Mesothelial cell of epicardium (in vitro differentiated cells): ENCODE results near the gene TNK2. TPM values are rescaled to one million over a fixed set of nuclear protein-coding genes. Genes with fewer than 3 reads are reported as not detected.

Source experiments
- DNase-seq, 2 experiments: peaks; one replicate each; pipeline ENCODE4 v3.0.0; 2021; ENCODE audit warnings: low spot score in 2 of 2; ENCODE audit not compliant: unreplicated experiment in 2 of 2
- H3K27ac Mint-ChIP-seq: 2 replicates; pipeline ENCODE4 v1.8.0; 2021; ENCODE audit warnings: mixed read lengths
- H3K27me3 Mint-ChIP-seq: 2 replicates; pipeline ENCODE4 v1.8.0; 2021; ENCODE audit warnings: low read depth, mixed read lengths
- H3K36me3 Mint-ChIP-seq: 2 replicates; pipeline ENCODE4 v1.8.0; 2021; ENCODE audit warnings: mixed read lengths
- H3K4me1 Mint-ChIP-seq: 2 replicates; pipeline ENCODE4 v1.8.0; 2021; ENCODE audit warnings: mixed read lengths
- H3K4me3 Mint-ChIP-seq: 2 replicates; pipeline ENCODE4 v1.8.0; 2021; ENCODE audit warnings: mild to moderate bottlenecking, moderate library complexity, mixed read lengths
- H3K9me3 Mint-ChIP-seq: 2 replicates; pipeline ENCODE4 v1.8.0; 2021; ENCODE audit warnings: mixed read lengths
- total RNA-seq: library from RNA; stranded (reverse); gene quantifications from 3 replicates; pipeline ENCODE4 v1.2.1, GENCODE V29; 2021
- TF ChIP-seq, protein P1 (sequence below): fragments of 200-600 bp; sonication (generic); IDR thresholded peaks from one replicate; pipeline ENCODE4 v1.5.0; 2021; ENCODE audit warnings: antibody characterized with exemption; ENCODE audit not compliant: unreplicated experiment

The TNK2 gene
- total RNA-seq, 1 donor from 2014 or later: 49.1 TPM

- TF ChIP-seq, protein P1, sequence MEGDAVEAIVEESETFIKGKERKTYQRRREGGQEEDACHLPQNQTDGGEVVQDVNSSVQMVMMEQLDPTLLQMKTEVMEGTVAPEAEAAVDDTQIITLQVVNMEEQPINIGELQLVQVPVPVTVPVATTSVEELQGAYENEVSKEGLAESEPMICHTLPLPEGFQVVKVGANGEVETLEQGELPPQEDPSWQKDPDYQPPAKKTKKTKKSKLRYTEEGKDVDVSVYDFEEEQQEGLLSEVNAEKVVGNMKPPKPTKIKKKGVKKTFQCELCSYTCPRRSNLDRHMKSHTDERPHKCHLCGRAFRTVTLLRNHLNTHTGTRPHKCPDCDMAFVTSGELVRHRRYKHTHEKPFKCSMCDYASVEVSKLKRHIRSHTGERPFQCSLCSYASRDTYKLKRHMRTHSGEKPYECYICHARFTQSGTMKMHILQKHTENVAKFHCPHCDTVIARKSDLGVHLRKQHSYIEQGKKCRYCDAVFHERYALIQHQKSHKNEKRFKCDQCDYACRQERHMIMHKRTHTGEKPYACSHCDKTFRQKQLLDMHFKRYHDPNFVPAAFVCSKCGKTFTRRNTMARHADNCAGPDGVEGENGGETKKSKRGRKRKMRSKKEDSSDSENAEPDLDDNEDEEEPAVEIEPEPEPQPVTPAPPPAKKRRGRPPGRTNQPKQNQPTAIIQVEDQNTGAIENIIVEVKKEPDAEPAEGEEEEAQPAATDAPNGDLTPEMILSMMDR: no peak
- no peak overlapping the region for H3K4me3 Mint-ChIP-seq
Observed at GRCh38 chr3:195888311-195888761, 20.0 kb downstream of the TNK2 start.

DNA sequence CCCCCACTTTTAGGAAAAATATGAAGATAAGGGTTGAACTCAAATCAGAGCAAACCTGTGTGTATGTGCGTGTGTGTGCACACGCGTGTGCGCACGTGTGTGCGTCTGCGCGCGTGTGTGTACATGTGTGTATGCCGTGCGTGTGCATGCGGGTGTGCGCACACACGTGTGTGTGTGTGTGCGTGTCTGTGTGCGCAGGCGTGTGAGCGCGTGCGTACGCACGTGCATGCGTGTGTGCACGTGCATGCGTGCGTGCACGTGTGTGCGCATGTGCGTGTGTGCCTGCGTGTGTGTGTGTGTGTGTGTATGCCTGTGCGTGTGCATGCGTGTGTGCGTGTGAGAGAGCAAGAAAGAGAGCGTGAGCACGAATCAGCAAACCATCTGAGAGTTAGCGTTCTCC, 20.7 kb downstream of the TNK2 start:
- Mint-ChIP-seq H3K27me3 (no peaks in the 10 kb centered on the region), H3K9me3 (no peaks in the 10 kb centered on the region), H3K4me3 (no peak overlapping the region), H3K27ac (no peak overlapping the region), H3K36me3 (peaks cover 7% of the 10 kb centered on the region), H3K4me1 (peaks cover 5% of the 10 kb centered on the region)
- no peak for DNase-seq
- TF ChIP-seq, protein P1: no peak

More at GRCh38 chr3:195888311-195888761, 20.0 kb downstream of the TNK2 start:
- Mint-ChIP-seq H3K27me3 (no peaks in the 10 kb centered on the region), H3K36me3 (peaks cover 5% of the 10 kb centered on the region), H3K9me3 (no peaks in the 10 kb centered on the region), H3K4me1 (peaks cover 11% of the 10 kb centered on the region), H3K27ac (no peak overlapping the region)
- DNase-seq: no peak

GRCh38 chr3:195886181-195887141, 21.9 kb downstream of the TNK2 start:
- no peaks in the 10 kb centered on the region for H3K9me3 Mint-ChIP-seq
- TF ChIP-seq, protein P1: no peak
- H3K27me3 Mint-ChIP-seq: no peaks in the 10 kb centered on the region
- H3K4me1 Mint-ChIP-seq: no peaks in the 10 kb centered on the region
- no peak for DNase-seq
- no peak overlapping the region for H3K27ac Mint-ChIP-seq
- H3K4me3 Mint-ChIP-seq: no peak overlapping the region
- H3K36me3 Mint-ChIP-seq: peaks cover 7% of the 10 kb centered on the region

DNA sequence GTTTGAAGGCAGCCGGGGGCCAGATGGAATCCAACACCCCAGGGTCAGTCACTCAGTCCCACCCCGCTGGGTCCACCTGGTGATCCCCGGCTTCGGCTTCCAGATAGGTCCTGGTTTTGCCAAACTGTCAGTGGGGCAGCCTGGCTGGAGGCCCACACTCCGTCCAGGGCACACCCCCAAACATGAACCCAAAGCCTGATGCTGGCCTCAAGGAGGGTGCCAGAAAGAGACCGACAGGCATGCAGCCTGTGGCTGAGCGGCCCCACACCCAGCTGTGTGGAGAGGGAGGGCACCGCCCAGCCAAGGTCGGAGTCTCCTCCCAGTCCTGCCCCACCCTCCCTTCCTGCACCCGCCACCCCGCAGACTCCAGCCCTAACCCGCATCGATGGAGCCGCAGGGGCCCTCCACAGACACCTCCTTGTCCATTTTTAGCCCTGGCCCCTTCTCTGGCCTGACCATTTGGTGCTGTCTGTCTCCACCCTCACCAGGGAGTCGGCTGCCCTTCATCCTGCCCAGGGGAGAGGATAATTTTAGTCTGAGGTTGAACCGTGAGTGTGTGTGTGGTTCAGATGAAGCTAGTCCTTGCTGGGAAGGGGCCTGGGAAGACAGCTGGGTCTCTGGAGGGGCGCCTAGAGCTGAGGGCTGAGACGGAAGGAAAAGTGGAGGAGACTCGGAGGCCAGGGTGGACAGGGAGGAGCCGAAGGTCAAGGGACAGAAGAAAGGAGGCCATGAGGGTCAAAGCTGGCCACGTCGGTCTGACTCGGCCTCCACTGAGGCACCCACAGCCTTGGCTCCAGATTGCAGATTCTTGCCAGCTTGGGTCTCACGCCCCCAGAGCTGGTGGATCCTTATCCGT, 23.1 kb downstream of the TNK2 start:
- no peak for DNase-seq
- Mint-ChIP-seq H3K27me3 (no peaks in the 10 kb centered on the region), H3K9me3 (no peaks in the 10 kb centered on the region), H3K27ac (no peak overlapping the region), H3K4me1 (no peaks in the 10 kb centered on the region), H3K4me3 (no peak overlapping the region), H3K36me3 (peaks cover 7% of the 10 kb centered on the region)
- TF ChIP-seq, protein P1: no peak

GRCh38 chr3:195884691-195885035, 23.7 kb downstream of the TNK2 start:
- TF ChIP-seq, protein P1: no peak
- Mint-ChIP-seq H3K4me3 (no peak overlapping the region), H3K4me1 (no peaks in the 10 kb centered on the region), H3K9me3 (no peaks in the 10 kb centered on the region), H3K36me3 (peaks cover 7% of the 10 kb centered on the region), H3K27me3 (no peaks in the 10 kb centered on the region), H3K27ac (no peak overlapping the region)
- no peak for DNase-seq
